ENCODE measurements around the gene AGAP9.
"Not testable (repeated sequence)": the region's sequence is repeated elsewhere in the genome, so short reads cannot be mapped to it uniquely, and the experiment has no call there.

The AGAP9 gene

GRCh38 chr10:47523475-47523874 lies at the start of gene AGAP9:
Gene AGAP9 (minus strand): TSS chr10:47523638. CDS start chr10:47523526, 112 bp downstream.
- DNase-seq = not testable (repeated sequence)

GRCh38 chr10:47571138-47571912 lies 47.9 kb upstream of the AGAP9 start:
- not testable (repeated sequence) for DNase-seq

GRCh38 chr10:47566757-47567156 lies 43.3 kb upstream of the AGAP9 start:
- DNase-seq = not testable (repeated sequence)

- not testable (repeated sequence) for DNase-seq
These were observed 42.8 kb upstream of the AGAP9 start for GRCh38 chr10:47566108-47566699.

GRCh38 chr10:47565517-47565920 lies 42.1 kb upstream of the AGAP9 start:
- DNase-seq = not testable (repeated sequence)

- DNase-seq = not testable (repeated sequence)
These were observed 41.5 kb upstream of the AGAP9 start for GRCh38 chr10:47564953-47565352.

GRCh38 chr10:47564318-47564717 lies 40.9 kb upstream of the AGAP9 start:
- not testable (repeated sequence) for DNase-seq

- DNase-seq = not testable (repeated sequence)
These were observed 37.0 kb upstream of the AGAP9 start for GRCh38 chr10:47560452-47560851.

- DNase-seq = not testable (repeated sequence)
These were observed 36.4 kb upstream of the AGAP9 start for GRCh38 chr10:47559718-47560308.

GRCh38 chr10:47558109-47558508 lies 34.7 kb upstream of the AGAP9 start:
- DNase-seq = not testable (repeated sequence)

GRCh38 chr10:47557616-47558015 lies 34.2 kb upstream of the AGAP9 start:
- not testable (repeated sequence) for DNase-seq

- DNase-seq = not testable (repeated sequence)
These were observed 31.9 kb upstream of the AGAP9 start for GRCh38 chr10:47555334-47555733.

- DNase-seq = not testable (repeated sequence)
These were observed 31.1 kb upstream of the AGAP9 start for GRCh38 chr10:47554552-47554951.

GRCh38 chr10:47553860-47554247 lies 30.4 kb upstream of the AGAP9 start:
- not testable (repeated sequence) for DNase-seq

GRCh38 chr10:47553214-47553859 lies 29.9 kb upstream of the AGAP9 start:
- DNase-seq = peak; percentile 86

- DNase-seq = peak; percentile 39
These were observed 29.3 kb upstream of the AGAP9 start for GRCh38 chr10:47552719-47553118.

GRCh38 chr10:47547286-47547685 lies 23.8 kb upstream of the AGAP9 start:
- not testable (repeated sequence) for DNase-seq

GRCh38 chr10:47536430-47536829 lies 13.0 kb upstream of the AGAP9 start:
- DNase-seq = not testable (repeated sequence)

- not testable (repeated sequence) for DNase-seq
These were observed 21.1 kb downstream of the AGAP9 start for GRCh38 chr10:47502313-47502712.

GRCh38 chr10:47494226-47494625 lies 29.2 kb downstream of the AGAP9 start:
- DNase-seq = not testable (repeated sequence)

GRCh38 chr10:47491600-47491999 lies 31.8 kb downstream of the AGAP9 start, which contains the start of gene FAM25G:
Gene FAM25G (minus strand): TSS chr10:47491700. CDS start chr10:47491674, 26 bp downstream.
- DNase-seq = not testable (repeated sequence)

- not testable (repeated sequence) for DNase-seq
These were observed 33.8 kb downstream of the AGAP9 start for GRCh38 chr10:47489630-47490029.

- DNase-seq = not testable (repeated sequence)
These were observed 37.5 kb downstream of the AGAP9 start for GRCh38 chr10:47485943-47486342.

Data from activated naive CD4-positive, alpha-beta T cell treated with Interleukin-2 at 50 U/mL for 16 hours (primary cell).